SK-N-MC (cell line): ENCODE results near the gene ACLY.

Experiments used
- DNase-seq: peaks from one replicate; pipeline ENCODE4 v3.0.0-alpha.2; 2011; ENCODE audit warnings: low read depth, low spot score
- H3K27ac ChIP-seq: fragments of 200-600 bp; sonication (generic); 2 replicates; pipeline ENCODE4 v1.5.1; 2016; ENCODE audit warnings: mixed run types
- H3K36me3 ChIP-seq: fragments of 200-600 bp; sonication (generic); 2 replicates; pipeline ENCODE4 v1.6.1; 2017; ENCODE audit warnings: antibody characterized with exemption, low read length, mixed read lengths; ENCODE audit not compliant: insufficient read depth
- H3K4me3 ChIP-seq: fragments of 200-600 bp; sonication (generic); 2 replicates; pipeline ENCODE4 v1.5.1; 2016
- H3K9ac ChIP-seq: fragments of 200-600 bp; sonication (generic); 2 replicates; pipeline ENCODE4 v1.8.0; 2017; ENCODE audit warnings: mixed run types, mixed read lengths; ENCODE audit not compliant: insufficient read length
- H3K9me3 ChIP-seq: fragments of 200-600 bp; sonication (generic); 2 replicates; pipeline ENCODE4 v1.6.1; 2017; ENCODE audit warnings: low read depth, mild to moderate bottlenecking, antibody characterized with exemption, low read length, moderate library complexity, mixed read lengths
- EZH2 ChIP-seq: fragments of 200-600 bp; sonication (generic); IDR thresholded peaks from one replicate; pipeline ENCODE4 v1.6.1; 2017; ENCODE audit warnings: antibody characterized with exemption
- FOXP2 ChIP-seq: optimal IDR thresholded peaks from 2 replicates; pipeline ENCODE3; 2011; ENCODE audit warnings: mild to moderate bottlenecking, moderate library complexity; ENCODE audit not compliant: insufficient read depth; ENCODE audit errors: extremely low read length, control extremely low read depth
- POLR2AphosphoS5 ChIP-seq: IDR thresholded peaks from 2 replicates; pipeline ENCODE4 v1.6.1; 2012; ENCODE audit warnings: mild to moderate bottlenecking, low read depth, low read length, borderline replicate concordance

The ACLY gene

GRCh38 chr17:41930009-41930832 lies 11.5 kb upstream of the ACLY start, which contains the start of gene ODAD4:
ODAD4 (plus strand) TSS chr17:41930617; CDS start chr17:41930724, 107 bp downstream.
- peak; percentile 76 for DNase-seq
- peak; percentile 87 for TF ChIP-seq FOXP2
- no peak for TF ChIP-seq EZH2
- peak; percentile 99 for TF ChIP-seq POLR2AphosphoS5
- H3K27ac ChIP-seq, result peak within 1 kb of the TSS; percentile 84

GRCh38 chr17:41928693-41929251 lies 10.0 kb upstream of the ACLY start:
- no peaks in the 10 kb centered on the region for H3K36me3 ChIP-seq
- TF ChIP-seq EZH2 (no peak), POLR2AphosphoS5 (no peak), FOXP2 (no peak)
- no peak for DNase-seq
- H3K9ac ChIP-seq, result no peak overlapping the region
- no peak overlapping the region for H3K27ac ChIP-seq
- H3K4me3 ChIP-seq, result peak overlapping the region; percentile 98; the same call in 1 of the 2 replicates
- H3K9me3 ChIP-seq, result no peaks in the 10 kb centered on the region

More at GRCh38 chr17:41930009-41930832, 11.5 kb upstream of the ACLY start, which contains the start of gene ODAD4:
- Histone ChIP-seq H3K9ac (peak within 1 kb of the TSS; percentile 81), H3K9me3 (no peaks in the 10 kb centered on the region), H3K36me3 (no peaks in the 10 kb centered on the region), H3K4me3 (peak within 1 kb of the TSS; percentile 98)

GRCh38 chr17:41925991-41926590 lies 7.3 kb upstream of the ACLY start:
- Histone ChIP-seq H3K9ac (no peak overlapping the region), H3K36me3 (no peaks in the 10 kb centered on the region), H3K4me3 (no peak overlapping the region), H3K27ac (peak overlapping the region; percentile 46; the same call in 1 of the 2 replicates), H3K9me3 (no peaks in the 10 kb centered on the region)
- no peak for DNase-seq
- no peak for TF ChIP-seq POLR2AphosphoS5
- TF ChIP-seq FOXP2, result no peak
- TF ChIP-seq EZH2, result no peak

- no peak for DNase-seq
- Histone ChIP-seq H3K9ac (no peak overlapping the region), H3K4me3 (no peak overlapping the region), H3K27ac (no peak overlapping the region), H3K36me3 (no peaks in the 10 kb centered on the region), H3K9me3 (no peaks in the 10 kb centered on the region)
- TF ChIP-seq EZH2, result no peak
- no peak for TF ChIP-seq FOXP2
- TF ChIP-seq POLR2AphosphoS5, result no peak
Measured at GRCh38 chr17:41920580-41920955, 1.8 kb upstream of the ACLY start.

GRCh38 chr17:41919840-41920579 lies 1.3 kb upstream of the ACLY start:
- H3K9me3 ChIP-seq, result no peaks in the 10 kb centered on the region
- H3K27ac ChIP-seq, result peak overlapping the region; percentile 62; the same call in 1 of the 2 replicates
- no peak overlapping the region for H3K9ac ChIP-seq
- H3K4me3 ChIP-seq, result peak overlapping the region; percentile 98
- no peak for TF ChIP-seq EZH2
- TF ChIP-seq FOXP2, result no peak
- no peak for TF ChIP-seq POLR2AphosphoS5
- no peaks in the 10 kb centered on the region for H3K36me3 ChIP-seq
- no peak for DNase-seq

GRCh38 chr17:41919165-41919817 lies 540 bp upstream of the ACLY start:
- no peak for DNase-seq
- peak; percentile 5; the same call in 1 of the 2 replicates for TF ChIP-seq POLR2AphosphoS5
- no peak for TF ChIP-seq FOXP2
- TF ChIP-seq EZH2, result no peak
- Histone ChIP-seq H3K36me3 (no peaks in the 10 kb centered on the region; the same call in 1 of the 2 replicates), H3K27ac (peak overlapping the region; percentile 62), H3K9me3 (no peaks in the 10 kb centered on the region), H3K4me3 (peak overlapping the region; percentile 98), H3K9ac (peak overlapping the region; percentile 40)

GRCh38 chr17:41917679-41918313 lies 955 bp downstream of the ACLY start:
- no peak overlapping the region for H3K27ac ChIP-seq
- DNase-seq, result no peak
- peak overlapping the region; percentile 91 for H3K9ac ChIP-seq

More at GRCh38 chr17:41917679-41918313, 955 bp downstream of the ACLY start:
- no peak for TF ChIP-seq POLR2AphosphoS5
- TF ChIP-seq EZH2, result no peak
- TF ChIP-seq FOXP2, result no peak
- Histone ChIP-seq H3K9me3 (no peaks in the 10 kb centered on the region), H3K4me3 (peak overlapping the region; percentile 98), H3K36me3 (peaks cover 11% of the 10 kb centered on the region)
